ENCODE results near the gene SLC30A3. TPM values are rescaled to one million over a fixed set of nuclear protein-coding genes. Genes with fewer than 3 reads are reported as not detected.

SLC30A3 gene
- total and polyA plus RNA-seq, 3 donors from 2014 or later = 111 to 160 (median 130) TPM

- no peak for TF ChIP-seq POLR2A (IDR thresholded peaks at IDR 0.05)
- TF ChIP-seq CTCF (IDR thresholded peaks at IDR 0.05) = no peak
- intact Hi-C loops (cut with DNase I; ENCODE audit: low total_unique reads) = no loop called here
- DNase-seq = no peak
- Histone ChIP-seq H3K9me3 (no peaks in the 10 kb centered on the region), H3K36me3 (ENCODE audit: low read depth, missing control alignments) (no peaks in the 10 kb centered on the region), H3K4me1 (no peaks in the 10 kb centered on the region), H3K27me3 (no peaks in the 10 kb centered on the region), H3K27ac (no peak overlapping the region), H3K4me3 (no peak overlapping the region)
- WGBS, 2 donors = 84 to 88% methylated on average over 14 to 18 of the region's 18 CpGs
These were observed 35.7 kb upstream of the SLC30A3 start for GRCh38 chr2:27298391-27299080.

GRCh38 chr2:27297195-27297594 lies 34.3 kb upstream of the SLC30A3 start:
- no peak overlapping the region for H3K27ac ChIP-seq
- TF ChIP-seq POLR2A (IDR thresholded peaks at IDR 0.05) = no peak
- TF ChIP-seq CTCF (IDR thresholded peaks at IDR 0.05) = no peak
- H3K4me1 ChIP-seq = no peaks in the 10 kb centered on the region
- no peak overlapping the region for H3K4me3 ChIP-seq
- WGBS, 2 donors = 89 to 90% methylated on average over 3 of the region's 3 CpGs
- H3K9me3 ChIP-seq = no peaks in the 10 kb centered on the region
- no peak for DNase-seq
- no peaks in the 10 kb centered on the region for H3K27me3 ChIP-seq
- no peaks in the 10 kb centered on the region for H3K36me3 ChIP-seq (ENCODE audit: low read depth, missing control alignments)
- intact Hi-C loops (cut with DNase I; ENCODE audit: low total_unique reads) = no loop called here

GRCh38 chr2:27296481-27296880 lies 33.6 kb upstream of the SLC30A3 start:
- 71% methylated on average over 4 of the region's 4 CpGs for whole genome bisulfite sequencing, 2 donors
- Histone ChIP-seq H3K27ac (no peak overlapping the region), H3K9me3 (no peaks in the 10 kb centered on the region), H3K27me3 (no peaks in the 10 kb centered on the region), H3K36me3 (ENCODE audit: low read depth, missing control alignments) (no peaks in the 10 kb centered on the region), H3K4me3 (no peak overlapping the region), H3K4me1 (no peaks in the 10 kb centered on the region)
- DNase-seq = no peak
- intact Hi-C loops (cut with DNase I; ENCODE audit: low total_unique reads) = no loop called here
- no peak for TF ChIP-seq CTCF (IDR thresholded peaks at IDR 0.05)
- TF ChIP-seq POLR2A (IDR thresholded peaks at IDR 0.05) = no peak

GRCh38 chr2:27294928-27295327 lies 32.1 kb upstream of the SLC30A3 start:
- no peaks in the 10 kb centered on the region for H3K27me3 ChIP-seq
- intact Hi-C loops (cut with DNase I; ENCODE audit: low total_unique reads) = no loop called here
- no peaks in the 10 kb centered on the region for H3K36me3 ChIP-seq (ENCODE audit: low read depth, missing control alignments)
- no peak for TF ChIP-seq POLR2A (IDR thresholded peaks at IDR 0.05)
- TF ChIP-seq CTCF (IDR thresholded peaks at IDR 0.05) = no peak
- no peaks in the 10 kb centered on the region for H3K9me3 ChIP-seq
- H3K27ac ChIP-seq = no peak overlapping the region
- no peaks in the 10 kb centered on the region for H3K4me1 ChIP-seq
- WGBS, 2 donors = 91 to 96% methylated on average over 8 of the region's 8 CpGs
- H3K4me3 ChIP-seq = no peak overlapping the region
- no peak for DNase-seq

GRCh38 chr2:27291865-27292264 lies 29.0 kb upstream of the SLC30A3 start:
- Histone ChIP-seq H3K4me1 (no peaks in the 10 kb centered on the region), H3K9me3 (no peaks in the 10 kb centered on the region), H3K36me3 (ENCODE audit: low read depth, missing control alignments) (no peaks in the 10 kb centered on the region), H3K27me3 (no peaks in the 10 kb centered on the region), H3K4me3 (no peak overlapping the region), H3K27ac (no peak overlapping the region)
- intact Hi-C loops (cut with DNase I; ENCODE audit: low total_unique reads) = no loop called here
- TF ChIP-seq POLR2A (IDR thresholded peaks at IDR 0.05) (no peak), CTCF (IDR thresholded peaks at IDR 0.05) (no peak)
- no peak for DNase-seq
- 61 to 73% methylated on average over 6 of the region's 6 CpGs for WGBS, 2 donors

All from testis (tissue), 3 donors.